Fibroblast of skin of left biceps (primary cell): Measurements from ENCODE around the gene FCN3.
"Not testable (repeated sequence)": the region's sequence is repeated elsewhere in the genome, so short reads cannot be mapped to it uniquely, and the experiment has no call there.

Experiments used
- DNase-seq, 2 experiments: peaks; one replicate each; pipeline ENCODE4 v3.0.0-alpha.2; 2013; ENCODE audit warnings: low read depth in 2 of 2

FCN3 gene

DNA sequence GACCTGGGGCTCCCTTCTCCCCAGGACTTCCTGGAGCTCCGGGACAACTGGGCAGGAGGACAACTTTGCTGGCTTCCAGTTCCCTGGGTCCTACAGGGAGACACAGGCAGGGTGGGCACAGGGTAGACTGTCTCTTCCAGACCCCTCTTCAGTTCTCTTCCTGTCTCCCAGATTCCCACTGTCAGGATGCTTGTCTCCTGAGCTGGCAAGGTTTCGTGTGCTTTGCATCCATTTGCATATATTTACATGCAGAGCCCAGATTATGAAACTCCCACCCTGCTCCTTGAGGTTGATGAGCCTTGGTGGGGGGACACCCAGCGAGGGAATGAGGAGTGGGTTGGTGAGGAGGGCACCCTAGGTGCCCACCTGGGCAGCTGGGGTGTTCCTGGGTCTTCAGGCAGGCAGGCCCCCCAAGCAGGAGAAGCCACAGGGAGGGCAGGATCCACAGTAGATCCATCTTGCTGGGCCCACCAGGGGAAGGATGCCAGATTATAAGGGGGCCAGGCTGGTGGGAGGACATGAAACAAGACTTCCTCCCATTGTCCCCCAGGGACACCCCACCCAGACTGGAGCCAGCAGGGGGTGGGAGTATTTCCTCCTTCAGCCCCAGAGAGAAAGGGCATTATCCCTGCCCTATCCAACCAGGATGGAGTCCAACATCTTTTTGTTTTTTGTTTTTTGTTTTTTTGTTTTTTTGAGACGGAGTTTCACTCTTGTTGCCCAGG is at the start of gene FCN3:
Gene FCN3 (minus strand): TSS at position 463 of the 725 bp plus-strand sequence. CDS start 6 bp downstream, at position 457.
- DNase-seq, result no peak

- no peak for DNase-seq
Measured at GRCh38 chr1:27423709-27424108, 49.1 kb upstream of the FCN3 start.

DNA sequence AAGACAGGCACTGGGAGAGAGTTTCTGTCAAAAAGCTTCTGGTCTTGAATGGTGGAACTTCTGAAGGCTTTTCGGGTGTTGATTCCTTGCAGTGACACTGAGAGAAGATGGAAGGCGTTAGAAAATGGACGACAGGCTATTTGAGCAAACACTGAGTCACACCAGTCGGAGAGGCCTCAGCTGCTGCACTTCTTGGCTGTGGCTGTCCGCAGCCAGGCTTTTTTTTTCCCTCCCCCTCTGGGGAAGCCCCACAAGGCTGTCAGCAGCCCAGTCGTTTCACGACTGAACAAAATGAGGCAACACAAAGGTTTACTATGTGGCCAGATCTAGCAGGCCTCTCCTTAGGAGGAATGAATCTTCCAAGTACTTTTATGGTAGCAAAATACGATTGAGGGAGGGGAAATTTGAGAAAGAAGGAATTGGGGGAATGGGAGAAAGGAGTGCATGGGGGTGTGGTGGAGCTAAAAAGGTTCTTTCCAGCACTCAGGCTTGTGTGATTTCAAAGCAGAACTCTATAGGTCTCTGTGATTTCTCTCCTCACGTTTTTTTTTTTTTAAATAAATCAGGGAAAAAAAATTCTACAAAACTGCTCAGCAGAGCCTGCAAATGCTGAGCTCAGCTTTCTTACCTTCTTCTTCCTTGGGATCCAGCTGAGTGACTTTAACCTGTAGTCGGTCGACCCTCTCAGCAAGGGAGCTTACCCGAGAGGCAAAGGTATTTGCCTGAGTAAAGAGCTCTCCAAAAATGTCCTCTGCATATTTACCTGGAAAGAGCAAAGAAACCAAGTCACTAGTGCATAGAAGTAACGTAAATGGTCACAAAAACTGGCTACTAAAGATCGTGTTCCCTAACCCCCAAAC is 43.9 kb upstream of the FCN3 start:
- DNase-seq, result peak; percentile 76 to 83

- no peak for DNase-seq
Measured at GRCh38 chr1:27417713-27418112, 43.1 kb upstream of the FCN3 start.

- DNase-seq, result peak in 1 of 2 experiments; percentile 28
Measured at GRCh38 chr1:27416387-27417111, 41.9 kb upstream of the FCN3 start.

DNA sequence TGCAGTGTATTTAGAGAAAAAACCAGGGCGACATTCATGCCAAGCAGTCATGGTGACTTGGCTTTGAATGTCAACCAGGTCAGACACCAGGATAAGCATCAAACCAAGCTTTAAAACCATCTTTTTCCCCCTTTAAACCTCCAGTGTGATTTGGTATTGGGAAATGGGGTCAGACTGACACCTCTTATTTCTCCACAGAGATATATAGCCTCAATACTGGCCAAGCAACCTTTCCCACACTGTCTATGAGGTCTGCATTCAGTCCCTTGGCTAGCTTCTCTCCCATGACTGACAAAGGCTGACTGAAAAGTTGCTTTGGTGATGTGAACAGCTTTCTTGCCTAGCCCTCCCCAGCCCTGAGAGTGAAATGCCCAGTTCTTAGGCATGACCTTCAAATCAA is 39.5 kb upstream of the FCN3 start:
- no peak for DNase-seq

GRCh38 chr1:27413004-27413403 is 38.4 kb upstream of the FCN3 start:
- DNase-seq, result no peak

GRCh38 chr1:27412502-27412901 is 37.9 kb upstream of the FCN3 start:
- DNase-seq, result no peak

- no peak for DNase-seq
Measured at GRCh38 chr1:27410709-27411108, 36.1 kb upstream of the FCN3 start.

DNA sequence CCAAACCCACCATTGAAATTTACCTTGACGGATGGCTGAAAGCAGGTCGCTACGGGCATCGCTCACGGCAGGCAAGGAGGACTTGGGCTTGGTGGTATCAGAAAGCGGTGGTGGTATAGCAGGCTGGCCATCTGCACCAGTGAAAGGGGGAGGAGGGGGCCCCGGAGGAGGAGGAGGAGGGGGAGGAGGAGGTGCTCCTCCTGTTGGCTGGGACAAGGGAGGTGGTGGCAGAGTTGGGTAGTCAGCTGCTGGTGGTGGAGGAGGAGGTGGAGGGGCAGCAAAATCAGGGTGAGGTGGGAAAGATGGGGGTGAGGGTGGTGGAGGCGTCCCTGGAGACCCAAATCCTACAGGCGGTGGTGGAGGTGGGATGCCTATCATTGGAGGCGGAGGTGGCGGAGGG is 35.0 kb upstream of the FCN3 start:
- no peak for DNase-seq

DNA sequence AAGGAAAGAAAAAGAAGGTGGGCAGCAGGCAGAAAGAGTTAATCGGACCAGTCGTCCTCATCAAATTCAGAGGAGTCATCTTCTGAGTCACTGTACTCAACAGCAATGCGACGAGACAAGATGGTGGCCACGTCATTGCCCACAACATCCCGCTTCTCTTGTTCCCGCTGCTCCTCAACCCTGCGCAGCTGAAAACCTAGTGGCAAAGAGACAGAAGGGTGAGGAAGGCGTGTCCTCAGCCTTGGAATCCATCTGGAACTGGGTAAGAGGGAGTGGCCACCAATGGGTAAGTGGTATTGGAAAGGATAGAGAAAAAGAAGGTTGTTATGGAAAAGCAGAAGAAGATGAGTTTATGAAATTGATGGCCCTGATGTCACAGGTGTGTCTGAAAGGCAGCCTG is 33.5 kb upstream of the FCN3 start:
- DNase-seq, result no peak

GRCh38 chr1:27406791-27407190 is 32.2 kb upstream of the FCN3 start:
- not testable (repeated sequence) for DNase-seq

DNA sequence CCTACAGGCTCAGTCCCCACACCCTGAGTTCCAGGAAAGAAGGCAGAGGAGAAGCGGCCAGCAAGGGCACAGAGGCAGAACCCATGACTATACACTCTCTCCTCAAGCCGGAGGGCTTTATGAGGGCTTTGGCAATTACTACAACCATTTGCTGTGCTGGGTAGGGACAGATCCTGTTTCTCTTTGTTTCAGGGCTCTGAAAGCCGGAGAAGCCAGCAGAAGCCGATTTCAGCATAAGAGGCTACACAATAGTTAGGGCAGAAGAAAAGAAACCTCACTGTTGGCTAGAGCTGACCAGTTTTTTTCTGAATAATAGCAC is 31.7 kb upstream of the FCN3 start:
- no peak for DNase-seq

DNA sequence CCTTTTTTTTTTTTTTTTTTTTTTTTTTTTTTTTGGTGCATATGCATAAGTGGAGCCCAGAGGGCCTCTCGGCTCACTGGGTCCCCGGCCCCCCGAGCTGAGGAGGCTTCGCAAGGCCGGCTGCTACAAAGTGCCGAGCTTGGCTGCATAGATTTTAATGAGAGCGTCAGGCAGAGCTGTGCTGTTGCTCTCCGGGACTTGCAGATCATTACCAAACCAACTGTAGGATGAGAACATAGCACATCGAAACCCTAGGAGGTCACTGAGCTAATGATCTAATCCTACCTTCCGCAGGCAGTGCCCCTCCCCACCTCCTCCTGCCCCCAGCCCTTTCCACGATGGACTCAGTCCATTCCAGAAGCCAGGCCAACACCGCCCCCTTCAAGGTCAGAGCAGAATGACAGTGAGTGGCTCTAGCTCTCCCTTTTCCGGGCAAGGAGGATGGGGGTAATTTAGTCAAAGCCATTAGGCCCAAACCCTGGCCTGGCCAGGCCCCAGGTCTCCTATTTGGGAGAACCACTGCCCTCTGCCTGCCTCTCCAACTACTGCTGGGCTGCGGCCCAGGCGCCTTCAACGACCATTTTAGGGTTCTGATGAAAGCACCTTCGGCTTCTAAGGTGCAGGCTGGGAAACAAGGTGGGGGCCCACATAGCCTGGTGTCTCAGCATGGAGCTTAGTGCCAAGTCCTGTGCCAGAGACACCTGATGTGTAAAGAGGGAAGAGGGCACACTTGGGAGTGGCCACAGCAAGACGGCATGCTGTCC is 31.2 kb upstream of the FCN3 start:
- DNase-seq, result not testable (repeated sequence)

DNA sequence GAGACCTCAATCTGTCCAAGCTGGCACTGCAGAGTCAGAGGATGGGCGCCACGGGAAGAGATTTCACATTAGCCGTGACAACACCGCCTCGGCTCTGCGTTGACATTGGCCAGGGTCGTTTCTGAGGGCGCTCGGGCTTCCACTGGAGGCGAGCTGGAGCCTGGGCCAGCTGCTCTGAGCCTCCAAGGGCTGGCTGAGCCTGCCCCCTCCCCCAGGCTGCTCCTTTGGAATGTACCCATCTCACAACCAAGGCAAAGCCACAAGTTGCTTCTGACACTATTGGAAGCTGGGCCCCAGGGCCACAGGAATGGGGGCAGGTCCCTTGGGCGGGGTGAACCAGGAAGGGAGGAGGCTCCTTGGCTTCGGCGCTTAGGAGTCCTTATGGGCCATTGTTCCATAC is 30.4 kb upstream of the FCN3 start:
- peak in 1 of 2 experiments; percentile 56 for DNase-seq

DNA sequence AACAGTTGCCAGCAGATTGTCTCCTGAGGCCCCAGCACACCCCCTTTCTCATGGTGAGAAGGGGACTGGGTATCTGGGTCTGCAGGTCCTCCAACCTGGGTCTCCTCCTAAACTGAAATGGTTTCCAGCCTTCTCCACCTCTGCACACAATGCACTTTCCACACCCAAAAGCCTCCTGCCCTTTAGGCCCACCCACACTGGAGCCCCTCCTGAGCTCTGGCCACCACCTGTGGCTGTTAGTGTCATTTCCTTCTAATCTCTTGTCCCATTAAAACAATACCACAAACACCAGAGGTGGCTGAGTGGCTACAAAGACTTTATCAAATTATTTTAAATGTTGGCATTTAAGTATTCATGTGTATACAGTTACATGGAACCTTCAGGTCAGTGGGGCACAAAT is 29.3 kb upstream of the FCN3 start:
- DNase-seq, result no peak

- DNase-seq, result no peak
Measured at GRCh38 chr1:27403065-27403726, 28.6 kb upstream of the FCN3 start.

DNA sequence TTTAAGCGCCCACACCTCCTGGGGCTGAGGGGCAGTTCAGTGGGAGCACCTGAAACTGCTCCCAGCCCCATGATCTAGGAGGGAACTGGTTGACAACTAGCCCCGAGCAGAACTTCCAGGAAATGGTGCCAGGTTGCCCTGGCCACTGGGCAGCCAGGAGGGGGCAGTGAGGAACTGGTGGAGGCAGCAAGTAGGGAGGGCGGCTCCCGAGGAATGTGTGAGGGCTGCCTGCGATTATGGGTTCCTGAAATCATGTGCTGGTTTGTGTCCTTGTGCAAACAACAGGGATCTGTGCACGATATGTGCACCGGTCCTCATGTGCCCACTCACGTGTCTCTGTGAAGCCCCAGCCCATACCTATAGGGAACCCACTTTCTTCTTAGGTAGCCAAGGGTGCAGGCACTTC is 27.7 kb upstream of the FCN3 start:
- DNase-seq, result no peak

GRCh38 chr1:27400963-27401341 is 26.3 kb upstream of the FCN3 start:
- no peak for DNase-seq

DNA sequence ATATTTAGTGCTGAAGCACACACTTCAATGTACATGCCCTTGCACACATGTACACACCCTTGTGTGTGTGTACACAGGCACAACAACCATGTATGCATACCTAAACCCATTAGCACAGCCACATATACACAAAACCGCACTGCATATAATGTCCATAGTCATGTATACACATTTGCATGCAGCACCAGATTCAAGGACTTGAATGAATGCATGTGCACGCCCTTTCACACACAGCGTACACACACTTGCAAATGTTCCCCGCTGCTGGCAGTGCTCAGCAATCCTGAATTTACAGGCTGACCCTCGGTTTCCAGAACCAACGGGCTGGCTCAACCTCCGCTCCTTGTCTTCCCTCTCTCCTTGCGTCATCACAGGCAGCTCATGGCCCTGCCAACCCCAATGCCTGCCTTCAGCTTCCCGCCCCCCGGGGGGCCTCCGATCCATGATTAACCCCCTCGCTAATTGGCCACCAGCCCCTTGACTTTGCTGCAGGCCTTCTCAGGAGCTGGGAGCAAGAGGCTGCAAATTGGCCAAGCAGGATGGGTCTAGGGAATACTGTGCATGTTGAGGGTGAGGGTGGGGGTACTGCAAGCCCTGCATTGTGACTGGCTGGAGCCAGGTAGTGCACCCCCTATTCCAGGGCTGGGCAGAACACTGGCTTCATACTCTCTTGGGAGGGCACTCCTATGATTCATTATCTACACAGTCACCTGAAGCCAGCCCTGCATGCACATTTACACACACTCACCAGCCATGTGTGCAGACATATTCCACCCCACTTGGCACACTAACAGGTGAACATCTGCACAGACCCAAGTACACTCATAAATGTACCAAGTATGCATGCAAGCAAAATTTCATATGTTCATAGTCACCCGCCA is 25.7 kb upstream of the FCN3 start:
- DNase-seq, result no peak
